IMR-90 (cell line): ENCODE measurements around the gene NAT14. TPM values are rescaled to one million over a fixed set of nuclear protein-coding genes. Genes with fewer than 3 reads are reported as not detected.
A peak's percentile ranks its signal among the peaks of the same experiment; 100 is the strongest.

Experiments
- ATAC-seq: fragments of 200-7000 bp; cut with Tn5 transposase; 2 replicates; pipeline ENCODE4 v1.9.1; 2020; ENCODE audit warnings: low read depth, mild to moderate bottlenecking, moderate library complexity
- BruUV-seq: library from RNA; stranded (reverse); fragments of 400-500 nt; replicated peaks from 2 replicates; lab custom pipeline; 2021; lab: Mats Ljungman, UMichigan
- CTCF ChIA-PET: fragments of 300-600 bp; formaldehyde crosslinking; extraction: SDS; loops from one replicate; lab custom pipeline; 2021; ENCODE audit warnings: antibody characterized with exemption; lab: Yijun Ruan, JAX
- POLR2A ChIA-PET: fragments of 300-600 bp; sonication (Branson Sonifier 250); formaldehyde crosslinking; loops from one replicate; lab custom pipeline; 2022; ENCODE audit warnings: antibody characterized with exemption; ENCODE audit not compliant: unreplicated experiment; lab: Charles Lee
- DNase-seq: peaks from one replicate; pipeline ENCODE4 v3.0.0; 2013
- H2AFZ ChIP-seq: replicated peaks from 2 replicates; pipeline ENCODE3; 2013; ENCODE audit warnings: low read length, mild to moderate bottlenecking; ENCODE audit not compliant: poor library complexity
- H2AK5ac ChIP-seq: 2 replicates; pipeline ENCODE4 v1.6.1; 2013; ENCODE audit warnings: low read depth, low read length, inconsistent platforms
- H2AK9ac ChIP-seq: replicated peaks from 2 replicates; pipeline ENCODE3; 2013; ENCODE audit warnings: mild to moderate bottlenecking, low read depth, low read length, moderate library complexity; ENCODE audit not compliant: poor library complexity
- H2BK120ac ChIP-seq: 2 replicates; pipeline ENCODE4 v1.6.1; 2013; ENCODE audit warnings: low read depth, low read length, inconsistent platforms
- H2BK15ac ChIP-seq: 3 replicates; pipeline ENCODE4 v1.6.1; 2013; ENCODE audit warnings: low read depth, low read length, inconsistent platforms
- H2BK20ac ChIP-seq: 2 replicates; pipeline ENCODE4 v1.6.1; 2013; ENCODE audit warnings: low read depth, mild to moderate bottlenecking, inconsistent platforms, low read length, moderate library complexity
- H2BK5ac ChIP-seq: 2 replicates; pipeline ENCODE4 v1.6.1; 2013; ENCODE audit warnings: mild to moderate bottlenecking, low read depth, low read length, inconsistent platforms; ENCODE audit not compliant: poor library complexity, severe bottlenecking
- H3K14ac ChIP-seq: replicated peaks from 2 replicates; pipeline ENCODE4 v1.6.1; 2013; ENCODE audit warnings: low read depth, low read length, inconsistent platforms
- H3K18ac ChIP-seq: 2 replicates; pipeline ENCODE4 v1.6.1; 2013; ENCODE audit warnings: low read depth, low read length, control low read depth
- H3K23ac ChIP-seq: 2 replicates; pipeline ENCODE4 v1.6.1; 2013; ENCODE audit warnings: low read depth, low read length, inconsistent platforms
- H3K27ac ChIP-seq: 2 replicates; pipeline ENCODE4 v1.5.1; 2013; ENCODE audit warnings: mild to moderate bottlenecking, control low read depth, low read length; ENCODE audit not compliant: insufficient read depth
- H3K27me3 ChIP-seq: 2 replicates; pipeline ENCODE4 v1.6.1; 2013; ENCODE audit warnings: low read length; ENCODE audit not compliant: control insufficient read depth, insufficient read depth
- H3K36me3 ChIP-seq: 2 replicates; pipeline ENCODE4 v1.6.1; 2013; ENCODE audit warnings: low read length, mixed read lengths; ENCODE audit not compliant: control insufficient read depth, insufficient read depth
- H3K4ac ChIP-seq: 2 replicates; pipeline ENCODE4 v1.6.1; 2013; ENCODE audit warnings: low read depth, low read length, inconsistent platforms
- H3K4me1 ChIP-seq: 2 replicates; pipeline ENCODE4 v1.6.1; 2013; ENCODE audit warnings: low read length, mixed read lengths; ENCODE audit not compliant: control insufficient read depth, insufficient read depth
- H3K4me2 ChIP-seq: 2 replicates; pipeline ENCODE4 v1.6.1; 2013; ENCODE audit warnings: low read depth, mild to moderate bottlenecking, control low read depth, low read length, moderate library complexity
- H3K4me3 ChIP-seq: 2 replicates; pipeline ENCODE4 v1.5.1; 2013; ENCODE audit warnings: low read depth, mild to moderate bottlenecking, control low read depth, low read length, moderate library complexity; ENCODE audit not compliant: insufficient read depth
- H3K56ac ChIP-seq: 2 replicates; pipeline ENCODE4 v1.6.1; 2013; ENCODE audit warnings: low read length, inconsistent platforms; ENCODE audit not compliant: insufficient read depth; ENCODE audit errors: extremely low read depth
- H3K79me1 ChIP-seq, 2 experiments: 2 replicates each; pipeline ENCODE4 v1.6.1; 2013; ENCODE audit warnings: low read length in 2 of 2, inconsistent platforms in 1 of 2, low read depth in 1 of 2
- H3K9ac ChIP-seq: 2 replicates; pipeline ENCODE4 v1.6.1; 2013; ENCODE audit warnings: low read depth, low read length, control low read depth
- H3K9me1 ChIP-seq: 2 replicates; pipeline ENCODE4 v1.6.1; 2013; ENCODE audit warnings: low read length, inconsistent platforms; ENCODE audit not compliant: insufficient read depth
- H3K9me3 ChIP-seq: 2 replicates; pipeline ENCODE4 v1.6.1; 2013; ENCODE audit warnings: low read length; ENCODE audit not compliant: control insufficient read depth, insufficient read depth
- H4K20me1 ChIP-seq: 2 replicates; pipeline ENCODE4 v1.6.1; 2013; ENCODE audit warnings: low read length, inconsistent platforms; ENCODE audit not compliant: insufficient read depth
- H4K5ac ChIP-seq: 2 replicates; pipeline ENCODE4 v1.6.1; 2013; ENCODE audit warnings: mild to moderate bottlenecking, low read depth, low read length, control low read depth
- H4K8ac ChIP-seq, 2 experiments: 2 replicates each; pipeline ENCODE4 v1.6.1; 2013; ENCODE audit warnings: low read depth in 2 of 2, low read length in 2 of 2, control low read depth in 1 of 2, inconsistent platforms in 1 of 2
- H4K91ac ChIP-seq: 2 replicates; pipeline ENCODE4 v1.6.1; 2013; ENCODE audit warnings: low read depth, low read length, inconsistent platforms; ENCODE audit not compliant: insufficient read depth
- BHLHE40 ChIP-seq: fragments of 150-350 bp; IDR thresholded peaks from 2 replicates; pipeline ENCODE4 v1.6.1; 2016; ENCODE audit warnings: mild to moderate bottlenecking, low read depth, low read length
- CEBPB ChIP-seq: IDR thresholded peaks from 2 replicates; pipeline ENCODE4 v1.6.1; 2012; ENCODE audit warnings: low read depth, low read length, improper control_type of control experiment
- CHD1 ChIP-seq: IDR thresholded peaks from 2 replicates; pipeline ENCODE4 v1.6.1; 2012; ENCODE audit warnings: low read depth, low read length, improper control_type of control experiment
- FOS ChIP-seq: fragments of 150-350 bp; IDR thresholded peaks from 2 replicates; pipeline ENCODE4 v1.6.1; 2016; ENCODE audit warnings: low read depth, low read length
- MAFK ChIP-seq: IDR thresholded peaks from 2 replicates; pipeline ENCODE4 v1.6.1; 2012; ENCODE audit warnings: low read depth, low read length, improper control_type of control experiment
- MAZ ChIP-seq: IDR thresholded peaks from 2 replicates; pipeline ENCODE4 v1.6.1; 2012; ENCODE audit warnings: low read depth, mild to moderate bottlenecking, low read length, improper control_type of control experiment, moderate library complexity, borderline replicate concordance
- MXI1 ChIP-seq: IDR thresholded peaks from 2 replicates; pipeline ENCODE4 v1.6.1; 2012; ENCODE audit warnings: low read depth, mild to moderate bottlenecking, low read length, moderate library complexity, borderline replicate concordance
- NFE2L2 ChIP-seq: fragments of 150-350 bp; IDR thresholded peaks from 2 replicates; pipeline ENCODE4 v1.6.1; 2016; ENCODE audit warnings: low read depth, mild to moderate bottlenecking, low read length
- RAD21 ChIP-seq: IDR thresholded peaks from 2 replicates; pipeline ENCODE4 v1.6.1; 2012; ENCODE audit warnings: low read length, improper control_type of control experiment
- RCOR1 ChIP-seq: IDR thresholded peaks from 2 replicates; pipeline ENCODE4 v1.6.1; 2012; ENCODE audit warnings: mild to moderate bottlenecking, low read length, improper control_type of control experiment; ENCODE audit not compliant: insufficient replicate concordance
- RFX5 ChIP-seq: IDR thresholded peaks from 2 replicates; pipeline ENCODE4 v1.8.0; 2012; ENCODE audit warnings: low read depth, mild to moderate bottlenecking, low read length, moderate library complexity
- SMC3 ChIP-seq: fragments of 150-350 bp; IDR thresholded peaks from 2 replicates; pipeline ENCODE4 v1.6.1; 2016; ENCODE audit warnings: low read depth, mild to moderate bottlenecking, antibody characterized with exemption, low read length, moderate library complexity
- WGBS, 2 experiments: methylation state at CpG; one replicate each; pipeline versions ENCODE4 v1.1.5 to v1.1.7; 2013; ENCODE audit warnings: missing lambda C conversion rate in 2 of 2; ENCODE audit not compliant: insufficient read length in 1 of 2; ENCODE audit errors: extremely low coverage in 2 of 2; 5-methylcytosine and 5-hydroxymethylcytosine counted together
- dilution Hi-C: fragments of 300-500 bp; cut with HindIII; formaldehyde crosslinking; loops from one replicate; pipeline ENCODE4 v1.14.3; 2018; ENCODE audit warnings: low sequenced_read_pairs; ENCODE audit not compliant: unreplicated experiment
- in situ Hi-C: fragments of 300-500 bp; cut with MboI; formaldehyde crosslinking; loops from 3 replicates; pipeline ENCODE4 v1.14.3; 2019; ENCODE audit warnings: low sequenced_read_pairs, inconsistent platforms, mixed read lengths
- intact Hi-C: fragments of 100-400 bp; cut with micrococcal nuclease; formaldehyde crosslinking; loops from 2 replicates; pipeline ENCODE4 v1.10.0; 2022
- polyA plus RNA-seq, 3 experiments: library from polyadenylated mRNA; depleted of rRNA; stranded (reverse); fragments of >200 nt; gene quantifications; 2 replicates each; pipeline ENCODE4 v1.2.3, GENCODE V29; 2012; ENCODE audit warnings: low replicate concordance in 1 of 3
- total RNA-seq: library from RNA; depleted of rRNA; stranded (reverse); fragments of >200 nt; gene quantifications from 2 replicates; pipeline ENCODE4 v1.2.3, GENCODE V29; 2012
- TF ChIP-seq, protein P1 (sequence below): fragments of 150-350 bp; IDR thresholded peaks from 2 replicates; pipeline ENCODE4 v1.6.1; 2017; ENCODE audit warnings: mild to moderate bottlenecking, antibody characterized with exemption, low read length, low read depth
- TF ChIP-seq, protein P2 (sequence below): fragments of 150-350 bp; IDR thresholded peaks from 2 replicates; pipeline ENCODE4 v1.6.1; 2016; ENCODE audit warnings: low read depth, mild to moderate bottlenecking, low read length, moderate library complexity, borderline replicate concordance

Gene NAT14
- total and polyA plus RNA-seq, 2 of the 4 experiments (the other 2 are of a cell fraction) = 4.3 to 41.2 TPM

- Histone ChIP-seq H3K9me3 (no peaks in the 10 kb centered on the region), H3K18ac (no peak overlapping the region), H3K9me1 (peaks cover 7% of the 10 kb centered on the region), H3K14ac (no peak overlapping the region), H2BK15ac (no peak overlapping the region), H3K79me1 (peaks cover 5 to 33% of the 10 kb centered on the region in 2 experiments), H3K23ac (no peak overlapping the region), H4K8ac (no peak overlapping the region), H2BK120ac (peak overlapping the region; percentile 42; the same call in 1 of the 2 replicates), H2AK9ac (peak overlapping the region; percentile 70), H3K9ac (no peak overlapping the region), H3K4ac (peak overlapping the region; percentile 52), H3K4me3 (no peak overlapping the region), H4K20me1 (0 out of 2 replicates have a peak, but pooled peaks cover 4% of the 10 kb centered on the region), H2AFZ (peak overlapping the region; percentile 10), H2BK20ac (no peak overlapping the region), H4K91ac (no peak overlapping the region), H3K4me1 (peaks cover 45% of the 10 kb centered on the region), H3K36me3 (no peaks in the 10 kb centered on the region), H3K27me3 (no peaks in the 10 kb centered on the region), H2BK5ac (peak overlapping the region; percentile 16), H2AK5ac (no peak overlapping the region; the same call in 1 of the 2 replicates), H3K56ac (no peak overlapping the region), H3K27ac (no peak overlapping the region), H4K5ac (no peak overlapping the region), H3K4me2 (no peak overlapping the region)
- intact Hi-C loops = no loop called here
- dilution Hi-C loops = no loop called here
- 80% methylated on average over 3 of the region's 21 CpGs; no CpG with 5 or more reads in 1 of the 2 experiments for WGBS, 2 experiments
- CTCF ChIA-PET = no interaction called here
- DNase-seq (no peak), ATAC-seq (no peak)
- in situ Hi-C loops = loop anchor here (25.0 kb wide), 1 partner anchor 1028 kb away; the partner anchor contains the start of genes CDC42EP5 and LENG9
- POLR2A ChIA-PET = no interaction called here
- BruUV-seq = no TSS peak
- no peak for TF ChIP-seq MXI1
- TF ChIP-seq, protein P1, sequence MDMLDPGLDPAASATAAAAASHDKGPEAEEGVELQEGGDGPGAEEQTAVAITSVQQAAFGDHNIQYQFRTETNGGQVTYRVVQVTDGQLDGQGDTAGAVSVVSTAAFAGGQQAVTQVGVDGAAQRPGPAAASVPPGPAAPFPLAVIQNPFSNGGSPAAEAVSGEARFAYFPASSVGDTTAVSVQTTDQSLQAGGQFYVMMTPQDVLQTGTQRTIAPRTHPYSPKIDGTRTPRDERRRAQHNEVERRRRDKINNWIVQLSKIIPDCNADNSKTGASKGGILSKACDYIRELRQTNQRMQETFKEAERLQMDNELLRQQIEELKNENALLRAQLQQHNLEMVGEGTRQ = no peak
- no peak for TF ChIP-seq BHLHE40
- TF ChIP-seq SMC3 = no peak
- TF ChIP-seq RFX5 = no peak
- TF ChIP-seq, protein P2, sequence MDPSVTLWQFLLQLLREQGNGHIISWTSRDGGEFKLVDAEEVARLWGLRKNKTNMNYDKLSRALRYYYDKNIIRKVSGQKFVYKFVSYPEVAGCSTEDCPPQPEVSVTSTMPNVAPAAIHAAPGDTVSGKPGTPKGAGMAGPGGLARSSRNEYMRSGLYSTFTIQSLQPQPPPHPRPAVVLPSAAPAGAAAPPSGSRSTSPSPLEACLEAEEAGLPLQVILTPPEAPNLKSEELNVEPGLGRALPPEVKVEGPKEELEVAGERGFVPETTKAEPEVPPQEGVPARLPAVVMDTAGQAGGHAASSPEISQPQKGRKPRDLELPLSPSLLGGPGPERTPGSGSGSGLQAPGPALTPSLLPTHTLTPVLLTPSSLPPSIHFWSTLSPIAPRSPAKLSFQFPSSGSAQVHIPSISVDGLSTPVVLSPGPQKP = no peak
- TF ChIP-seq CEBPB = no peak
- no peak for TF ChIP-seq MAFK
- no peak for TF ChIP-seq MAZ
- no peak for TF ChIP-seq CHD1
- TF ChIP-seq FOS = no peak
- no peak for TF ChIP-seq NFE2L2
- TF ChIP-seq RAD21 = no peak
- no peak for TF ChIP-seq RCOR1
Measured at GRCh38 chr19:55489711-55490477, 4.9 kb downstream of the NAT14 start.
